Measurements from ENCODE around the gene CCDC88C.
"Not testable (repeated sequence)": the region's sequence is repeated elsewhere in the genome, so short reads cannot be mapped to it uniquely, and the experiment has no call there.

Gene CCDC88C

DNA sequence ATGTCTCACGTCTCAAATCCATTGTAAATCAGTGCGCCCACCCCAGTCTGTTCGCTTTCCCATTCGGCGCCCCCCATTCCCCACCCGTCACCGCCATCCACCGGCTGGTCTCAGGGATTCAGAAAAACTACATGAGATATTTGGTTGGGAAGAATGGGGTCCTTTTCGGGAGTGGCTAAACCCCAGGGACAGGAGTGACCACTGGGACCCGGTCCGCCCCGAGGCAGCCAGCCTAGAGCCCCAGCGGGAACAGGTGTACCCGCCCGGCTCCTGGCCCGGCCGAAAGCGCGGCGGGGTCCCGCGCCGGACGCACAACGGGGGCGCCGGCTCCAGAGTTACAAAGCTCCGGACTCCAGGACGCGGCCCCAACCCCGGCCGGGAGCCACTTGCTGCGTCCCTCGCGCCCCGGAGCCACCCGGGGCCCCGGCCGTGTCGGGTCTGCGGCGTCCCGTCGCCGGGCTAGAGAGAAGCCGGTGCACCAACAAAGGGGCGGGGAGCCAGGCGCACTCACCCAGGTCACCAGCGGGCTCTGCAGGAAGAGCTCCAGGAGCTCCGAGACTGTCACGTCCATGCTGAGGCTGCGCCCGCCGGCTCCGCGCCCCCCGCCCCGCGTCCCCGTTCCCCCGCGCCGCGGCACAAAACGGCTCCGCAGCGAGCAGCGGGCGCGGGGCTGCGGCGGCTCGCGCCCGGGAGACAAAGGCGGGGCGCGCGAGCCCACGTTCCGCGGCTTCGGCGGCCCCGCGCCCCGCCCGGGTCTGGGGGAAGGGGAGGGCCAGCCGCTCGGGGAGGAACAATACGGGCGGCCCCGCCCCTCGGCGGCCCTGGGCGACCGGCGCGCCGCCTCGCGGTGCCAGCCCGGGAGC, at the start of gene CCDC88C:
CCDC88C (minus strand) TSS at position 701 of the 863 bp plus-strand sequence; CDS start at position 571, 130 bp downstream.
- FAIRE-seq, result no peak
- DNase-seq (ENCODE audit: insufficient read length, low spot score), result peak; percentile 56

GRCh38 chr14:91466192-91466591, 48.6 kb upstream of the CCDC88C start:
- DNase-seq (ENCODE audit: insufficient read length, low spot score) (no peak), FAIRE-seq (peak; percentile 8)

DNA sequence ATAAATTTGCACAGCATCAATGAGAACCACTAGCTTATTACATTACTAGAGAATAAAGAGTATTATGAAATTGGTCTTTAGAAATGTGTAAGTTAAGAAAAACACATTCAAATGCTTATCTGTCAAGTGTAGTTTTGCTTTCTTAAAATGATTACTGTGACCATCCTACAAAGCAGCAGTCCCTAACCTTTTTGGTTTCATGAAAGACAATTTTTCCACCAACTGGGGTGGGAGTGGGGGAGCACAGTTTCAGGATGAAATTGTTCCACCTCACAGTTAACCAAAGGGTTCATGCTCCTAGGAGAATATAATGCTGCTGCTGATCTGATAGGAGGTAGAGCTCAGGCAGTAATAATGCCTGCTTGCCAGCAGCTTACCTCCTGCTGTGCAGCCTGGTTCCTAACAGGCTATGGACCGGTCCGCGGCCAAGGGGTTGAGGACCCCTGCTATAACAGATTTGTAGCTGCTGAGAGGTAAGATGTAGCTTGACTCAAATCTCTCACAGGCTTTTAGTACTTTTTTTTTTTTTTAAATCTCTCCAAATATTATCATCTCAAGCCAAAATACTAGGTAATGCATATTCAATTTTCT, 47.1 kb upstream of the CCDC88C start:
- FAIRE-seq (no peak), DNase-seq (ENCODE audit: insufficient read length, low spot score) (no peak)

DNA sequence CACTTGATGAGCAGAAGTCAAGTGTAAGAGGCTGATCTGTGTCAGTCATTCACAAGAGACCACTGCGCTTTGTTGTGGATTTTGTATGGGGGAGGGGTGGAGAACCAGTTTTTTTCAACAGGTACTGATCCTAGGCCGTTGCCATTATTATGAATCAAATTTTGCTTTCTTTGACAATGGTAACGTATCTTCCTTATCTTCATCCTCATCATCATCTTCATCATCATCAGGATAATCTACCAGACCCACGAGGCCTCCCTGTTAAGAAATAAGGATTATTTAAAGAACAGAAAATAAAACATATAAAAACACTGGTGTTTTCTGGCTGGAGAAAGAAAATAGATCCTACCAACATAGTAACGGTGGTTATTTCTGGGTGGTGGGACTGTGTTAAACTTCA, 41.0 kb upstream of the CCDC88C start:
- DNase-seq (ENCODE audit: insufficient read length, low spot score) (no peak), FAIRE-seq (no peak)

GRCh38 chr14:91456283-91456682, 38.7 kb upstream of the CCDC88C start:
- no peak for FAIRE-seq
- DNase-seq (ENCODE audit: insufficient read length, low spot score), result no peak

DNA sequence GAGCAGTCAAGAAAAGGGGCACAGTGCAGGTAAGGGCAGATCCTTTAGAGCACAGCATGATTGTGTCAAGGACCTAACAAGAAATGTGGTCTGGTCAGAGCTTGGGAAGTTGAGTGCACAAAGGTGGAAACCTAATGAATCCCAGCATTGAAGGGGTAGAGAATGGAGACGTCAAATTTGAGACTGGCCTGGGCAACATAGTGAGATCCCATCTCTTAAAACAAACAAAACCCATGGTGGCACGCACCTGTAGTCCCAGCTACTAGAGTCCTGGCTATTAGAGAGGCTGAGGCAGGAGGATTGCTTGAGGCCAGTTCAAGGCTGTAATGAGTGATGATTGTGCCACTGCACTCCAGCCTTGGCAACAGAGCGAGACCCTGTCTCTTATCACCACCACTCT, 37.0 kb upstream of the CCDC88C start:
- DNase-seq (ENCODE audit: insufficient read length, low spot score), result no peak

GRCh38 chr14:91454155-91454554, 36.5 kb upstream of the CCDC88C start:
- DNase-seq (ENCODE audit: insufficient read length, low spot score) (no peak), FAIRE-seq (no peak)

More for the DNA sequence above, 37.0 kb upstream of the CCDC88C start:
- FAIRE-seq, result peak; percentile 58

GRCh38 chr14:91453744-91454143, 36.1 kb upstream of the CCDC88C start:
- FAIRE-seq (no peak), DNase-seq (ENCODE audit: insufficient read length, low spot score) (no peak)

GRCh38 chr14:91444335-91445020, 26.9 kb upstream of the CCDC88C start:
- FAIRE-seq (peak; percentile 88), DNase-seq (ENCODE audit: insufficient read length, low spot score) (no peak)

- FAIRE-seq (no peak), DNase-seq (ENCODE audit: insufficient read length, low spot score) (no peak)
Observed at GRCh38 chr14:91439345-91439744, 21.7 kb upstream of the CCDC88C start.

DNA sequence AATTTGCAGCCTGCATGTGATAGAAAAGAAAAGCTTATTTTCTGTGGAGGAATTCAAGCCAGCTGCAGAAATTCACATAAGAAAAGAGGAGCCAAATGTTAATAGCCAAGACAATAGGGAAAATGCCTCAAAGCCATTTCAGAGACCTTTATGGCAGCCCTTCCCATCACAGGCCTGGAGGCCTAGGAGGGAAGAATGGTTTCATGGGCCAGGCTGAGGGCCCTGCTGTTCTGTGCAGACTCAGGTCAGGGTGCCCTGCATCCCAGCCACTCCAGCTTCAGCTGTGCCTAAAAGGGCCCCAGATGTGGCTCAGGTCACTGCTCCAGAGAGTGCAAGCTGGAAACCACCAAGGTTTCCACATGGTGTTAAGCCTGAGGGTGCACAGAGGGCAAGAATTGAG, 21.2 kb upstream of the CCDC88C start:
- FAIRE-seq (no peak), DNase-seq (ENCODE audit: insufficient read length, low spot score) (no peak)

GRCh38 chr14:91436266-91436665, 18.6 kb upstream of the CCDC88C start:
- DNase-seq (ENCODE audit: insufficient read length, low spot score); FAIRE-seq: not testable (repeated sequence)

DNA sequence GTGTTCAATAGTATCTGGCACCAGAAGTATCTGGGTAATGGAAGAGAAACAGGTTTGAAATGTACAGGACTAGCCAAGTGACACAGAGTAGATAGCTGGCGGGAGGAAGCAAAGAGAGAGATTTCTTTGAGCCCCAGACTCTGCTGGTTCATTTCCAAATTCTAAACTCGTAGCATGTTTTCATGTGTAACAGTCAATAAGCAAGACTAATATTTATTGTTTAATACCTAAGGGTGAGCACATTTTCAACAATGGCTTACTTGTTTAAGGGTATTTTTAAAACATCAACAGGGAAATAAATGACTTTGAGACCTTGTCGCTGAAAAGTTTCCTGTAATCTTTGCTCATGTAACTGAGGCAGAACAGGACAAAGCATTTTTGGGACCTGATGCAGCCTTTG, 11.8 kb upstream of the CCDC88C start:
- FAIRE-seq (no peak), DNase-seq (ENCODE audit: insufficient read length, low spot score) (no peak)

- not testable (repeated sequence) for FAIRE-seq; DNase-seq (ENCODE audit: insufficient read length, low spot score)
Observed at GRCh38 chr14:91428931-91429330, 11.3 kb upstream of the CCDC88C start.

DNA sequence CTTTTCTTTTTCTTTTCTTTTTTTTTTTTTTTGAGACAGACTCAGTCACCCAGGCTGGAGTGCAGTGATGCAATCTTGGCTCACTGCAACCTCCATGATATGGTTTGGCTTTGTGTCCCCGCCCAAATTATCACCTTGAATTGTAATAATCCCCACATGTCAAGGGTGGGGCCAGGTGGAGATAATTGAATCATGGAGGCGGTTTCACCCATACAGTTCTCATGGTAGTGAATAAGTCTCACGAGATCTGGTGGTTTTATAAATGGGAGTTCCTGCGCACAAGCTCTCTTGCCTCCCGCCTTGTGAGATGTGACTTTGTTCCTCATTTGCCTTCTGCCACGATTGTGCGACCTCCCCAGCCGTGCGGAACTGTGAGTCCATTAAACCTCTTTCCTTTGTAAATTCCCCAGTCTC, 7.9 kb upstream of the CCDC88C start:
- not testable (repeated sequence) for DNase-seq (ENCODE audit: insufficient read length, low spot score); FAIRE-seq

GRCh38 chr14:91424813-91425530, 7.4 kb upstream of the CCDC88C start:
- no peak for FAIRE-seq
- no peak for DNase-seq (ENCODE audit: insufficient read length, low spot score)

DNA sequence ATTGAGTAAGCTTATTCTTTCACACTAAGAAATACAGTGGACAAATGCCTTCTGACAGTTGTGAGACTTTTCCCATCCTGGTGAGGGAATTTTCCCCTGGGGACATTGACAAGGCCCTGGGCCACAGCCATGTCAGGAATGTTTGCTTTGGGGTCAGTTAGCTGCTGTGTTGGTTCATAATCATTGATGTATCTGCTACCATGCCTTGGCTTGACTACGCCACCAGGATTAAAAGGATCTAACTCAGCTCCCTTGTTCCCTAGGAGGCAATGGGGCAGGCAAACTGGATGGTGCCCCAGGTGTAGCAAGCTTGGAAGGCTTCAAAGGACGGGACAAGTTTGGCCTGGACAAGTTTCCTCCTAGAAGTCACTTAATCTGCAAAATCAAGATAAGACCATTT, 3.1 kb upstream of the CCDC88C start:
- DNase-seq (ENCODE audit: insufficient read length, low spot score), result no peak
- no peak for FAIRE-seq

- DNase-seq (ENCODE audit: insufficient read length, low spot score) (no peak), FAIRE-seq (no peak)
Observed at GRCh38 chr14:91419451-91419850, 1.8 kb upstream of the CCDC88C start.

- DNase-seq (ENCODE audit: insufficient read length, low spot score) (no peak), FAIRE-seq (peak; percentile 54)
Observed at GRCh38 chr14:91419044-91419397, 1.4 kb upstream of the CCDC88C start.

GRCh38 chr14:91418387-91419043, 895 bp upstream of the CCDC88C start:
- DNase-seq (ENCODE audit: insufficient read length, low spot score), result no peak
- FAIRE-seq, result peak; percentile 82

All from GM19239 (cell line).